Panc1 (cell line): ENCODE measurements around the gene OTUB1.

Experiments
- CTCF ChIP-seq: fragments of 450-650 bp; IDR thresholded peaks from 2 replicates; pipeline ENCODE4 v1.5.1; 2017; ENCODE audit warnings: mild to moderate bottlenecking
- POLR2AphosphoS5 ChIP-seq: IDR thresholded peaks from 2 replicates; pipeline ENCODE4 v1.6.1; 2012; ENCODE audit warnings: mild to moderate bottlenecking, low read depth, low read length, moderate library complexity
- SIN3A ChIP-seq: IDR thresholded peaks from 2 replicates; pipeline ENCODE4 v1.6.1; 2012; ENCODE audit warnings: low read depth, mild to moderate bottlenecking, low read length, moderate library complexity, borderline replicate concordance; ENCODE audit not compliant: insufficient read depth
- TCF7L2 ChIP-seq: IDR thresholded peaks from 2 replicates; pipeline ENCODE4 v1.6.1; 2011; ENCODE audit warnings: mild to moderate bottlenecking, low read depth, low read length, inconsistent platforms
- TF ChIP-seq, protein P1 (sequence below), 2 experiments: IDR thresholded peaks; 2 replicates each; pipeline ENCODE4 v1.6.1; 2011 to 2012; ENCODE audit warnings: low read depth in 2 of 2, control low read depth in 1 of 2, low read length in 1 of 2, mild to moderate bottlenecking in 1 of 2, moderate library complexity in 1 of 2; ENCODE audit not compliant: insufficient read depth in 1 of 2

GRCh38 chr11:63952570-63952969 lies 33.7 kb upstream of the OTUB1 start:
- TF ChIP-seq POLR2AphosphoS5 (no peak), SIN3A (no peak), CTCF (no peak), TCF7L2 (no peak)
- TF ChIP-seq, protein P1, sequence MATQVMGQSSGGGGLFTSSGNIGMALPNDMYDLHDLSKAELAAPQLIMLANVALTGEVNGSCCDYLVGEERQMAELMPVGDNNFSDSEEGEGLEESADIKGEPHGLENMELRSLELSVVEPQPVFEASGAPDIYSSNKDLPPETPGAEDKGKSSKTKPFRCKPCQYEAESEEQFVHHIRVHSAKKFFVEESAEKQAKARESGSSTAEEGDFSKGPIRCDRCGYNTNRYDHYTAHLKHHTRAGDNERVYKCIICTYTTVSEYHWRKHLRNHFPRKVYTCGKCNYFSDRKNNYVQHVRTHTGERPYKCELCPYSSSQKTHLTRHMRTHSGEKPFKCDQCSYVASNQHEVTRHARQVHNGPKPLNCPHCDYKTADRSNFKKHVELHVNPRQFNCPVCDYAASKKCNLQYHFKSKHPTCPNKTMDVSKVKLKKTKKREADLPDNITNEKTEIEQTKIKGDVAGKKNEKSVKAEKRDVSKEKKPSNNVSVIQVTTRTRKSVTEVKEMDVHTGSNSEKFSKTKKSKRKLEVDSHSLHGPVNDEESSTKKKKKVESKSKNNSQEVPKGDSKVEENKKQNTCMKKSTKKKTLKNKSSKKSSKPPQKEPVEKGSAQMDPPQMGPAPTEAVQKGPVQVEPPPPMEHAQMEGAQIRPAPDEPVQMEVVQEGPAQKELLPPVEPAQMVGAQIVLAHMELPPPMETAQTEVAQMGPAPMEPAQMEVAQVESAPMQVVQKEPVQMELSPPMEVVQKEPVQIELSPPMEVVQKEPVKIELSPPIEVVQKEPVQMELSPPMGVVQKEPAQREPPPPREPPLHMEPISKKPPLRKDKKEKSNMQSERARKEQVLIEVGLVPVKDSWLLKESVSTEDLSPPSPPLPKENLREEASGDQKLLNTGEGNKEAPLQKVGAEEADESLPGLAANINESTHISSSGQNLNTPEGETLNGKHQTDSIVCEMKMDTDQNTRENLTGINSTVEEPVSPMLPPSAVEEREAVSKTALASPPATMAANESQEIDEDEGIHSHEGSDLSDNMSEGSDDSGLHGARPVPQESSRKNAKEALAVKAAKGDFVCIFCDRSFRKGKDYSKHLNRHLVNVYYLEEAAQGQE (IDR thresholded peaks at IDR 0.05; ENCODE audit: insufficient read depth in 1 of 2, low read depth in 2 of 2, low read length in 1 of 2) = no peak
